ENCODE results near the gene SYP. TPM values are rescaled to one million over a fixed set of nuclear protein-coding genes. Genes with fewer than 3 reads are reported as not detected.

SYP gene
- total RNA-seq, 1 experiment from 2014 or later = 0.75 TPM

DNA sequence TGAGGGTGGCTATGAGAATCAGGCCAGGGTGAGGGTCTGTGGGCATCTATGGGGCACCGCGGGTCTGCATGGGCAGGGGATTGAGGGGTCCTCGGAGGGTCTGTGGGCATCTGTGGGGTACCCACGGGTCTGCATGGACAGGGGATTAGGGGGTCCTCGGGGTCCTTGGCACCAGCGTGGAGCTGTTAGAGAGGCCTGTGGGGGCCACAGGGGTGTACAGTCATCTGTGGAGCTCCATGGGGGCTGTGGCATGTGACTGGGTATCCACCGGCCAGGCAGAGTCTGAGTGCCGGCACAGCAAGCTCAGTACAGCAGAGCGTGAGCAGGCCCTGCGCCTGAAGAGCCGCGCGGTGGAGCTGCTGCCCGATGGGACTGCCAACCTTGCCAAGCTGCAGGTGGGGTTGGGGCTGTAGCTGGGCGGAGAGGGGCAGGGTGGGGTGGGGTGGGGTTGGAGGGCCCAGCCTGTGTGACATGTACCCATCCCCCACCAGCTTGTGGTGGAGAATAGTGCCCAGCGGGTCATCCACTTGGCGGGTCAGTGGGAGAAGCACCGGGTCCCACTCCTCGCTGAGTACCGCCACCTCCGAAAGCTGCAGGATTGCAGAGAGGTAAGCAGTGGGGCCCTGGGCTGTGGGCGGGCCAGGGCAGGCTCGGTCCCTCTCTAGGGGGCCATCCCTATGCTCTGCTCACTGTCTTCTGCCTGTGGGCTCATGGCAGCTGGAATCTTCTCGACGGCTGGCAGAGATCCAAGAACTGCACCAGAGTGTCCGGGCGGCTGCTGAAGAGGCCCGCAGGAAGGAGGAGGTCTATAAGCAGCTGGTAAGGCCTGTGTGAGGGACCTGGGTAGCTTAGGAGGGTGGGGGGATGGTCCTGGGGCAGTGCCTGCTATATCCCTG, 48.2 kb upstream of the SYP start:
- TF ChIP-seq, protein P1, sequence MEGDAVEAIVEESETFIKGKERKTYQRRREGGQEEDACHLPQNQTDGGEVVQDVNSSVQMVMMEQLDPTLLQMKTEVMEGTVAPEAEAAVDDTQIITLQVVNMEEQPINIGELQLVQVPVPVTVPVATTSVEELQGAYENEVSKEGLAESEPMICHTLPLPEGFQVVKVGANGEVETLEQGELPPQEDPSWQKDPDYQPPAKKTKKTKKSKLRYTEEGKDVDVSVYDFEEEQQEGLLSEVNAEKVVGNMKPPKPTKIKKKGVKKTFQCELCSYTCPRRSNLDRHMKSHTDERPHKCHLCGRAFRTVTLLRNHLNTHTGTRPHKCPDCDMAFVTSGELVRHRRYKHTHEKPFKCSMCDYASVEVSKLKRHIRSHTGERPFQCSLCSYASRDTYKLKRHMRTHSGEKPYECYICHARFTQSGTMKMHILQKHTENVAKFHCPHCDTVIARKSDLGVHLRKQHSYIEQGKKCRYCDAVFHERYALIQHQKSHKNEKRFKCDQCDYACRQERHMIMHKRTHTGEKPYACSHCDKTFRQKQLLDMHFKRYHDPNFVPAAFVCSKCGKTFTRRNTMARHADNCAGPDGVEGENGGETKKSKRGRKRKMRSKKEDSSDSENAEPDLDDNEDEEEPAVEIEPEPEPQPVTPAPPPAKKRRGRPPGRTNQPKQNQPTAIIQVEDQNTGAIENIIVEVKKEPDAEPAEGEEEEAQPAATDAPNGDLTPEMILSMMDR (IDR thresholded peaks at IDR 0.05; ENCODE audit: unreplicated experiment) = no peak

DNA sequence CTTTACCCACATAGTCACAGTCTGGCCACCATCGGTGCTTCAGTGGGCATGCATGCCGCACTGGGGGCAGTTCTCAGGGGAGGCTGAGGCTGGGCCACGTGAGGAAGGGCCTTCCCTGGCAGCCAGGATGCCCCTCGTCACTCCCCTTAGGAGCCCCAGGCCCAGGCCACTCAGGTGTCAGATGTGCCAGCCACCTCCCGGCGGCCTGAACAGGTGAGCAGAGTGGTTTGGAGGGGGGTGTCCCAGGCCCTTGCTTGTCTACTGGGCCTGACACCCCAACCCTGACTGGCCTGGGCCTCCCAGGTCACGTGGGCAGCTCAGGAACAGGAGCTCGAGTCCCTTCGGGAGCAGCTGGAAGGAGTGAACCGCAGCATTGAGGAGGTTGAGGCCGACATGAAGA, 47.4 kb upstream of the SYP start:
- TF ChIP-seq, protein P1 (IDR thresholded peaks at IDR 0.05; ENCODE audit: unreplicated experiment) = no peak
- Mint-ChIP-seq H3K9me3 (ENCODE audit: unreplicated experiment) (peaks cover 14% of the 10 kb centered on the region), H3K4me3 (ENCODE audit: unreplicated experiment) (no peak overlapping the region), H3K36me3 (ENCODE audit: insufficient read depth, unreplicated experiment) (peaks cover 24% of the 10 kb centered on the region), H3K27ac (ENCODE audit: low read depth, unreplicated experiment) (no peak overlapping the region), H3K4me1 (ENCODE audit: insufficient read depth, unreplicated experiment) (peaks cover 3% of the 10 kb centered on the region), H3K27me3 (ENCODE audit: insufficient read depth, unreplicated experiment) (no peaks in the 10 kb centered on the region)
- ChIA-PET POLR2A (no interaction called here), CTCF (interaction anchor here (0.6 to 1.5 kb wide), 3 partner anchors 55 to 578 kb away, joined by 3 to 4 read pairs (median 4); no protein-coding TSS in a partner anchor)
- no peak for DNase-seq (ENCODE audit: unreplicated experiment)
- intact Hi-C loops (cut with micrococcal nuclease) = no loop called here
- BruUV-seq (replicated peaks) = no TSS peak

More for the DNA sequence above, 48.2 kb upstream of the SYP start:
- H3K27me3 Mint-ChIP-seq (ENCODE audit: insufficient read depth, unreplicated experiment) = no peaks in the 10 kb centered on the region
- no peaks in the 10 kb centered on the region for H3K4me1 Mint-ChIP-seq (ENCODE audit: insufficient read depth, unreplicated experiment)
- peaks cover 13% of the 10 kb centered on the region for H3K9me3 Mint-ChIP-seq (ENCODE audit: unreplicated experiment)
- BruUV-seq (replicated peaks) = no TSS peak
- no peak overlapping the region for H3K4me3 Mint-ChIP-seq (ENCODE audit: unreplicated experiment)
- DNase-seq (ENCODE audit: unreplicated experiment) = no peak
- CTCF ChIA-PET = interaction anchor here (1.2 to 1.5 kb wide), 2 partner anchors 56 to 577 kb away, joined by 4 read pairs; no protein-coding TSS in a partner anchor
- POLR2A ChIA-PET = interaction anchor here (0.6 to 1.6 kb wide), 3 partner anchors 9 to 43 kb away, joined by 3 to 5 read pairs (median 3); no protein-coding TSS in a partner anchor
- H3K27ac Mint-ChIP-seq (ENCODE audit: low read depth, unreplicated experiment) = no peak overlapping the region
- intact Hi-C loops (cut with micrococcal nuclease) = no loop called here
- peaks cover 24% of the 10 kb centered on the region for H3K36me3 Mint-ChIP-seq (ENCODE audit: insufficient read depth, unreplicated experiment)

DNA sequence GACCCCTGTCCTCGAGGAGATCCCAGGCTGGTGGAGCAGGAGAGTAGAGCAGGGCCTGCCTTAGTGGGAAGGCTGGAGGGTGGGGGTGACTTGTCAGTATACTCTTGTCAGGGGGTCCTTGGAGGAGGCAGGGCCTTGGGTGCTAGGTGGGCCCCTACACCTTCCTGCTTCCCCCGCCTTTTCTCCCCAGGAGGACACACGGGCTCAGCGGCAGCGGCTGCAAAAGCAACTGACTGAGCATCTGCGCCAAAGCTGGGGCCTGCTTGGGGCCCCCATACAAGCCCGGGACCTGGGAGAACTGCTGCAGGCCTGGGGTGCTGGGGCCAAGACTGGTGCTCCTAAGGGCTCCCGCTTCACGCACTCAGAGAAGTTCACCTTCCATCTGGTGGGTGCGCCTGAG, 46.5 kb upstream of the SYP start:
- Mint-ChIP-seq H3K27me3 (ENCODE audit: insufficient read depth, unreplicated experiment) (no peaks in the 10 kb centered on the region), H3K9me3 (ENCODE audit: unreplicated experiment) (peaks cover 14% of the 10 kb centered on the region), H3K4me3 (ENCODE audit: unreplicated experiment) (no peak overlapping the region), H3K36me3 (ENCODE audit: insufficient read depth, unreplicated experiment) (peaks cover 24% of the 10 kb centered on the region), H3K4me1 (ENCODE audit: insufficient read depth, unreplicated experiment) (peaks cover 5% of the 10 kb centered on the region), H3K27ac (ENCODE audit: low read depth, unreplicated experiment) (no peak overlapping the region)
- TF ChIP-seq, protein P1 (IDR thresholded peaks at IDR 0.05; ENCODE audit: unreplicated experiment) = no peak
- POLR2A ChIA-PET = no interaction called here
- intact Hi-C loops (cut with micrococcal nuclease) = no loop called here
- BruUV-seq (replicated peaks) = no TSS peak
- CTCF ChIA-PET = no interaction called here
- DNase-seq (ENCODE audit: unreplicated experiment) = no peak

DNA sequence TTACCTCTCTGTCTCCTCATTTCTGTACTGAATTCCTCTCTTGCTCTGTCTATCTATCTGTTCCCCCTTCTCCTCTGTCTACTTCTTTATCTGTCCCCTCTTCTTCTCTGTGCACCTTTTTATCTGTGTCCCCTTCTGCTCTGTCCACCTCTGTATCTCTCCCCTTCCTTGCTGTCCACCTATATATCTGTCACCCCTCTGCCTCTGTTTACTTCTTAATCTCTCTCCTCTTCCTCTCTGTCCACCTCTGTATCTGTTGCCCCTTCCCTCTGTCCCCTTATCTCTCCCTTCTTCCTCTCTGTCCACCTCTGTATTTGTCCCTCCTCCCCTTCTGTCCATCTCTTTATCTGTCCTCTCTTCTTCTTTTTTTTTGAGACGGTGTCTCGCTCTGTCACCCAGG, 44.2 kb upstream of the SYP start:
- H3K36me3 Mint-ChIP-seq (ENCODE audit: insufficient read depth, unreplicated experiment) = peaks cover 24% of the 10 kb centered on the region
- no peak overlapping the region for H3K27ac Mint-ChIP-seq (ENCODE audit: low read depth, unreplicated experiment)
- H3K9me3 Mint-ChIP-seq (ENCODE audit: unreplicated experiment) = peaks cover 14% of the 10 kb centered on the region
- H3K4me1 Mint-ChIP-seq (ENCODE audit: insufficient read depth, unreplicated experiment) = peaks cover 5% of the 10 kb centered on the region
- POLR2A ChIA-PET = no interaction called here
- CTCF ChIA-PET = no interaction called here
- H3K27me3 Mint-ChIP-seq (ENCODE audit: insufficient read depth, unreplicated experiment) = no peaks in the 10 kb centered on the region
- no peak for DNase-seq (ENCODE audit: unreplicated experiment)
- intact Hi-C loops (cut with micrococcal nuclease) = no loop called here
- no TSS peak for BruUV-seq (replicated peaks)
- H3K4me3 Mint-ChIP-seq (ENCODE audit: unreplicated experiment) = no peak overlapping the region
- TF ChIP-seq, protein P1 (IDR thresholded peaks at IDR 0.05; ENCODE audit: unreplicated experiment) = no peak

All from MCF 10A (cell line).